Measurements from ENCODE around the gene TYMP.

The TYMP gene

GRCh38 chr22:50504369-50505211, 25.2 kb downstream of the TYMP start:
- no peak for DNase-seq

DNA sequence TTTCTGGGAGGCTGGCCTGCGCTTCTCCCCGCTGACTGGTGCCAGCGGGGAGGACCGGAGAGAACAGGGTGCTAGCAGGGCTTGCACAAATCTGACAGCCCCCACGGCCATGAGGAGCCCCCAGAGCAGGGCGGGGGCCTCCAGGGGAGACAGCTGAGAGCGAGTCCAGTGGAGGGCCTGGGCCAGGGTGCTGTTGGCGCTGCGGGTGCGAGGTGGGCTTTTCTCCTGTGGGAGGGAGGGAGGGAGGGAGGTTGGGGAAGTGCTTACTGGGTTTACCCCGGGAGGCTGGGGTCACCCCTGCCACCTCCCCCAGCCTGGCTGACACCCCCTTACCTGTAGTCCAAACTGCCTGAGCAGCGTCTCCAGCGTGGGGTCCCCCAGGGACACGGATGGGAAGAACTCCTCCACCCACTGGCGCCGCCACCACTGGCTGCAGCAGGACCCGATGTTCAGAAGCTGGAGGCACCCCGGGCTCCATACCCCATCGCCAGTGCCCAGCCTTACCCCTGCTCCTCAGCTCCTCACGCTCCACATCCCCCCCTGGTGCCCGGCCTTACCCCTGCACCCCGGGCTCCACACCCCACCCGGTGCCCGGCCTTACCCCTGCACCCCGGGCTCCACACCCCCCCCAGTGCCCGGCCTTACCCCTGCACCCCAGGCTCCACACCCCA, 26.2 kb downstream of the TYMP start:
- no peak for DNase-seq

GRCh38 chr22:50502628-50503474, 27.0 kb downstream of the TYMP start:
- no peak for DNase-seq

GRCh38 chr22:50502096-50502495, 27.7 kb downstream of the TYMP start:
- DNase-seq, result no peak

DNA sequence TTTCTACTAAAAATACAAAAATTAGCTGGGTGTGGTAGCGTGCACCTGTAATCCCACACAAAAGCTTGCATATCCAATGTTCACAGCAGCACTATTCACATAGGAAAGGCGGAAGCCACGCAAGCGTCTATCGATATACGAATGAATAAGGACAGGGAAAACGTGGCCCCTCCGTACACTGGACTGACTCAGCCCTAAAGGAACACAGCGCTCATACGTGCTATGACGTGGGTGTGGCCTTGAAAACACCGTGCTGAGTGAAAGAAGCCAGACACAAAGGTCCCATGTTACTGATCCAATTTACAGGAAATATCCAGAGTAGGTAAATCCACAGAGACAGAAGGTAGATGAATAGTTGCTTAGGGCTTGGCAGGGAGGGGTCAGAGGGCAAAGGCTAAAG, 29.4 kb downstream of the TYMP start:
- no peak for DNase-seq

DNA sequence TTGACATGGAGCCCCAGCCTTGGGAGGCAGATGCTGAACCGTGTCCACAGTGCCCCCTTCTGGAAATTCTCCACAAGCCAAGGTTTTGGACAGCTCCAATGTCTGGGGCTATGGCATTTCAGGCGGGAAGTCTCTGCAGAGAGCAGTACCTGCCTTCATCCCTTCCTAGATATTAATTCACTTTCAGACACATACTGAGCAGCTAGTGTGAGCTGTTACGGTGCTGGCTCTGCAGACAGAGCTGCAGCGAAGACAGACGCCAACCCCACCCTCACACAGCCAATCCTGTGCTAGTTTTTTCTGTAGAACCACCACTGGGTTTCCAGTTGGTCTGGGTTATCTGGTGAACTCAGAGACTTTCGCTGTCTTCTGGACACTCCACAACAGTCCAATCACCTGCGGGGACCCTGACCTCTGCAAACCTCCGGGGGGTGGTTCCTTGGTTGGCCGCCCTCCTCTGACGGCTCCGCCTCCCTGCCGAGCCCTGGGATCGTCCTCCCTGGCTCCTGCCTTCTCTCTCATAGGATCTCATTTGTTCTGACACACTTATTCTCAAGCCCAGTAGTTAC, 31.4 kb downstream of the TYMP start:
- DNase-seq, result no peak

GRCh38 chr22:50497093-50497492, 32.7 kb downstream of the TYMP start:
- no peak for DNase-seq

DNA sequence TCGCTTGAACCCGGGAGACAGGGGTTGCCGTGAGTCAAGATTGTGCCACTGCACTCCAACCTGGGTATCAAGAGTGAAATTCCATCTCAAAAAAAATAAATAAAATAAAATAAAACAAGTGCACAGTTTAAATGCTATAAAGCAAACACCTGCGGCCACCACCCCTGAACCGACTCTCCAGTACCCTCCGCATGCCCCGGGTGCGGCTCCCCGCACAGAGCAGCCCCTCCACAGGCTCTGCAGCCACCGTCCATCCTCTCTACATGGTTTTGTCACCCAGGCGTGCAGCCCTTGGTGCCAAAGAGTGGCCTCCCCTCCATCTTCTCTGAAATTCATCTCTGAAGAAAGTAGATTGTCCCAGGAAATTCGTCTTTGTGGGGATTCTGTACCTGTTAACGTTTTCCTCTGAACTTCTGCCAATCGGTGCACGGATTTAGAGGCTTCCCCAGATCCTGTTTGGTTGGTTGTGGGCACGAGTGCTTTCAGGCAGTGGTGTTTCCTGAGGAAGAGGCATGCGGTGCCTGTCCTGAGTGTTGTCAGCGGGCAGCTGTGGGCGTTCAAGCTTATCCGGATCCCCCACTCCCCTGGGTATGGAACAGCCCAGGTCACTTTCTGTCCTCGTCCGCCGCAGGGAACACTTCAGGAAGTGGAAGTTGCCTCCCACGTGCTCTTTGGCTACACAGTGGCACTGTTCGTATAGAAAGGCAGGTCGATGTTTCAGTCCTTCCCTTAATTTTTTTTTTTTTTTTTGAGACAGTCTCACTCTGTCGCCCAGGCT, 39.1 kb downstream of the TYMP start:
- DNase-seq, result no peak

- DNase-seq, result no peak
Observed at GRCh38 chr22:50489363-50490243, 40.2 kb downstream of the TYMP start.

- no peak for DNase-seq
Observed at GRCh38 chr22:50488886-50489285, 40.9 kb downstream of the TYMP start.

GRCh38 chr22:50488006-50488677, 41.7 kb downstream of the TYMP start:
- no peak for DNase-seq

- DNase-seq, result no peak
Observed at GRCh38 chr22:50487290-50488005, 42.4 kb downstream of the TYMP start.

GRCh38 chr22:50486561-50487289, 43.1 kb downstream of the TYMP start, which contains the start of gene MIOX:
Gene MIOX, plus strand, starts transcription at chr22:50486859. Its CDS starts 39 bp downstream, at chr22:50486898.
- DNase-seq, result no peak

DNA sequence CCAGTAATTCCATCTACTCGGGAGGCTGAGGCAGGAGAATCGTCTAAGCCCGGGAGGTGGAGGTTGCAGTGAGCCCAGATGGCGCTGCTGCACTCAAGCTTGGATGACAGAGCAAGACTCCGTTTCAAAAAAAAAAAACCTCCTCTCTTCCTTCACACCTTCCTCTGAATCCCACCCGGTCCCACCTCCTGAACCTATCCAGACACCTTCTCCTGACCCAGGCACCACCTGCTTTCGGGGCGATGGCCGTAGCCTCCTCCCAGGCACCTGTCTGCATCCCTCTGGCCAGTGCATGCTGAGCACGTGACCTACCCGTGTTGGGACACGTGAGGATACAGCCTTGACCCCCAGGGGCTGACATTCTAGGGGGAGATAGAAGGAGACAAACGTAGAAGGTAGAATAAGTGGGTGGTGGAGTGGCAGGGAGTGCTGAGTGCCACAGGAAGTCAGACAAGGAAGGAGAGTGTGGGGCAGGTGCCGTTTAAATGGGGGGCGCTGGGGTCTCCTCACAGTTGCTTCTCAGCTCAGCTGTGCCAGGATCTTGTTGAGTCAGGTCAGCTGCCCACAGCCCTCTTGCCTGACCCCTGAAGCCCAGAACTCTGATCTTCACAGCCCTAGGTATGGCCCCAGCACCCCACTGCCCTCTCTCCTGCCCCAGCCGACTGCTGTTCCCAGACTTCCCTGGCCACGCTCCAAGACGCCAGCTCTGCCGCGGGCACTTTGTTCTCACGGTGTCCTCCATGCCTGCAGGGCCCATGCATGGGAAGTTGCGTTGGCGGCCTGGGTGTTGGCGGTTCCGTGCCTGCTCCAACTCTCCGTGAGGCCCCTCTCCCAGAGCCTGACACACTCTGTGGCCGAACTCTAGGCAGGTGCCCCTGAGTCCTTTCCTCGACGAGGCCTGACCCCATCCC, 44.3 kb downstream of the TYMP start:
- no peak for DNase-seq

GRCh38 chr22:50483977-50484853, 45.6 kb downstream of the TYMP start:
- DNase-seq, result no peak

DNA sequence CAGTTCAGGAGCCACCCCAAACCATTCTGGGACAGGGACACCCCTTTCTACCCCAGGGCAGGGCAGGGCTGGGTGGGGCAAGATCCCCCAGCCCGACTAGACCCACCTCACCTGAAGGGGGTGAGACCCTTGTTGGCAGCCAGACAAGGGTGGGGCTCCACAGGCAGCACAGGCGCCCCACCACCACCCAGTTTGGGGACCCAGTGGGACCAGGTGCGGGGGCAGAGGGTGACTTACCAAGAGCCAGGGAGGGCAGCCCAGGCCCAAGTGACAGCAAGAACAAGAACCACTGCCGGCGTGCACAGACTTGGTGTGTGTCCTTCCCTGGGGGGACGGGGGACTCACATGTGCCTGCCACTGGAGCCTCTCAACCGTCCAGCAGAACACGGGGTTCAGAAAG, 46.3 kb downstream of the TYMP start:
- no peak for DNase-seq

DNA sequence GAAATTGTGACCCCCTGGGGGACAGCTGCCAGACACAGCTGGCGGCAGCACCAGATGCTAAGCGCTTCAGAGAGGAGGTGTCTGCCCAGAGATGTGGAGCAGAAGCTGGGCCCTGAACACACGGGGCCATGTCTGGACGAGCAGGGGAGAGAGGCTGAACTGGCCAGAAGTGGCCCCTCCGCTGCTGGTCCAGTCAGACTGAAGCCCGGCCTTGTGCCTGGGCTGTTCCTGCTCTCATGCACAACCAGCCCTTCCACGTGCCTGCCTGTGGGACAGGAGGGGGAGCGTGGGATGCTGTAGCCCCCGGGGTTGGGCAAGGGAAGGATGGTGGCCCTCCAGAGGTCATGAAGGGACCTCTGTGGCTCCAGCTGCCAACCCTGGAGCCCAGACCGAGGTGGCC, 46.7 kb downstream of the TYMP start:
- DNase-seq, result no peak
